Mesendoderm (in vitro differentiated cells): ENCODE data around the gene FBXO9.

Experiments used
- DNase-seq: peaks from one replicate; pipeline ENCODE4 v3.0.0; 2013
- H2AK5ac ChIP-seq: 2 replicates; pipeline ENCODE4 v1.6.1; 2013; ENCODE audit warnings: low read length, inconsistent platforms
- H2BK120ac ChIP-seq: 2 replicates; pipeline ENCODE4 v1.6.1; 2013; ENCODE audit warnings: low read depth, mild to moderate bottlenecking, low read length, moderate library complexity, mixed read lengths
- H2BK15ac ChIP-seq: replicated peaks from 2 replicates; pipeline ENCODE4 v1.6.1; 2013; ENCODE audit warnings: low read depth, mild to moderate bottlenecking, moderate library complexity
- H2BK5ac ChIP-seq: 2 replicates; pipeline ENCODE4 v1.6.1; 2013; ENCODE audit warnings: low read length, inconsistent platforms
- H3K18ac ChIP-seq: 2 replicates; pipeline ENCODE4 v1.6.1; 2013; ENCODE audit warnings: mild to moderate bottlenecking, low read length, mixed read lengths
- H3K23ac ChIP-seq: one replicate; pipeline ENCODE4 v1.6.1; 2013; ENCODE audit warnings: low read length
- H3K27ac ChIP-seq: 2 replicates; pipeline ENCODE4 v1.5.1; 2013; ENCODE audit warnings: low read depth, mild to moderate bottlenecking, inconsistent platforms, low read length, moderate library complexity
- H3K27me3 ChIP-seq: 2 replicates; pipeline ENCODE4 v1.6.1; 2013; ENCODE audit warnings: low read length, control low read depth, mild to moderate bottlenecking, inconsistent platforms; ENCODE audit not compliant: insufficient read depth, poor library complexity
- H3K36me3 ChIP-seq: 2 replicates; pipeline ENCODE4 v1.6.1; 2013; ENCODE audit warnings: low read length, inconsistent platforms; ENCODE audit not compliant: control insufficient read depth, insufficient read depth
- H3K4ac ChIP-seq: one replicate; pipeline ENCODE4 v1.6.1; 2013; ENCODE audit warnings: low read depth, mild to moderate bottlenecking, low read length, moderate library complexity
- H3K4me1 ChIP-seq: 2 replicates; pipeline ENCODE4 v1.6.1; 2013; ENCODE audit warnings: low read depth, low read length, inconsistent platforms; ENCODE audit not compliant: control insufficient read depth
- H3K4me2 ChIP-seq: 2 replicates; pipeline ENCODE4 v1.6.1; 2013; ENCODE audit warnings: low read length
- H3K4me3 ChIP-seq: 2 replicates; pipeline ENCODE4 v1.5.1; 2013; ENCODE audit warnings: mild to moderate bottlenecking, low read length
- H3K56ac ChIP-seq: one replicate; pipeline ENCODE4 v1.6.1; 2013; ENCODE audit warnings: low read length
- H3K79me1 ChIP-seq: 2 replicates; pipeline ENCODE4 v1.6.1; 2013; ENCODE audit warnings: low read length, inconsistent platforms
- H3K79me2 ChIP-seq: 2 replicates; pipeline ENCODE4 v1.6.1; 2013; ENCODE audit warnings: mild to moderate bottlenecking, low read length; ENCODE audit not compliant: control insufficient read depth, insufficient read depth
- H3K9ac ChIP-seq: 2 replicates; pipeline ENCODE4 v1.6.1; 2013; ENCODE audit warnings: low read length, inconsistent platforms
- H4K5ac ChIP-seq: one replicate; pipeline ENCODE4 v1.6.1; 2013; ENCODE audit warnings: low read length
- H4K8ac ChIP-seq: one replicate; pipeline ENCODE4 v1.6.1; 2013; ENCODE audit warnings: low read depth, mild to moderate bottlenecking, control low read depth, low read length, moderate library complexity
- WGBS: extraction: QIAGEN DNeasy Blood & Tissue Kit; methylation state at CpG from one replicate; pipeline ENCODE4 v1.1.7; 2013; ENCODE audit warnings: low lambda C conversion rate, missing lambda C conversion rate; ENCODE audit not compliant: insufficient coverage; ENCODE audit errors: extremely low coverage; 5-methylcytosine and 5-hydroxymethylcytosine counted together

FBXO9 gene

DNA sequence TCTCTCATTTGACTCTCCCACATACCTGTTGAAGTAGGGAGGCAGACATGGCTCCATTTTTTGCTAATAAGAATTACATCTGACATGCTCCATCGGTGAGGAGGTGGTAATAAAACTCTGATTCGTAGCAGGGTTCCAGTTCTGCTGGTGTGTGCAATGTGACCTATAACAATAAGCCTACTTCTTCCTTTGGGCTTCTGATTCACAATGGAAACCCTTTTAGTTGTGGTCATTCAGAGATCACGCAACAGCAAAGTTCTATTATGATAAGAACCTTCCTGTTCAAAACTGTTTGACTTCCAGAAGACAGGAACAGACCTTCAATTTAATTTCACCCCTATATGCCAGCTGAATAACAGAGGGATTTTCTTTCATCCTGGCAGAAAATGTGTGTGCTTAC, 38.7 kb upstream of the FBXO9 start:
- H3K4me3 ChIP-seq, result no peak overlapping the region
- H3K4me1 ChIP-seq, result no peaks in the 10 kb centered on the region
- H3K18ac ChIP-seq, result no peak overlapping the region
- H2BK5ac ChIP-seq, result no peak overlapping the region
- no peaks in the 10 kb centered on the region for H3K79me1 ChIP-seq
- H3K9ac ChIP-seq, result no peak overlapping the region
- no peak overlapping the region for H3K56ac ChIP-seq
- no peak overlapping the region for H4K8ac ChIP-seq
- H2BK15ac ChIP-seq, result no peak overlapping the region
- H3K36me3 ChIP-seq, result no peaks in the 10 kb centered on the region
- H3K27me3 ChIP-seq, result no peaks in the 10 kb centered on the region
- no peak overlapping the region for H3K23ac ChIP-seq
- H4K5ac ChIP-seq, result no peak overlapping the region
- H3K27ac ChIP-seq, result no peak overlapping the region
- H2AK5ac ChIP-seq, result no peak overlapping the region
- DNase-seq, result no peak
- no peak overlapping the region for H2BK120ac ChIP-seq
- no peaks in the 10 kb centered on the region for H3K79me2 ChIP-seq
- no peak overlapping the region for H3K4ac ChIP-seq
- no CpG with 5 or more reads among the region's 3 CpGs for WGBS
- H3K4me2 ChIP-seq, result no peak overlapping the region

- Histone ChIP-seq H3K56ac (no peak overlapping the region), H3K27ac (no peak overlapping the region), H2BK120ac (no peak overlapping the region), H3K79me2 (no peaks in the 10 kb centered on the region), H3K4me2 (no peak overlapping the region), H3K4me1 (no peaks in the 10 kb centered on the region), H3K23ac (no peak overlapping the region), H4K8ac (no peak overlapping the region), H3K4me3 (no peak overlapping the region), H4K5ac (no peak overlapping the region), H3K36me3 (no peaks in the 10 kb centered on the region), H2BK5ac (no peak overlapping the region), H3K4ac (no peak overlapping the region), H2AK5ac (no peak overlapping the region), H3K9ac (no peak overlapping the region), H2BK15ac (no peak overlapping the region), H3K18ac (no peak overlapping the region), H3K27me3 (no peaks in the 10 kb centered on the region), H3K79me1 (no peaks in the 10 kb centered on the region)
- no CpG with 5 or more reads among the region's 5 CpGs for WGBS
- no peak for DNase-seq
Observed at GRCh38 chr6:53027131-53027718, 38.0 kb upstream of the FBXO9 start.

- H2BK15ac ChIP-seq, result no peak overlapping the region
- H3K36me3 ChIP-seq, result no peaks in the 10 kb centered on the region
- H3K4ac ChIP-seq, result no peak overlapping the region
- H3K4me2 ChIP-seq, result no peak overlapping the region
- H3K4me1 ChIP-seq, result no peaks in the 10 kb centered on the region
- no peak overlapping the region for H3K9ac ChIP-seq
- H3K27me3 ChIP-seq, result no peaks in the 10 kb centered on the region
- no peak overlapping the region for H3K4me3 ChIP-seq
- no peak overlapping the region for H3K27ac ChIP-seq
- H4K5ac ChIP-seq, result no peak overlapping the region
- no peak overlapping the region for H2AK5ac ChIP-seq
- H2BK5ac ChIP-seq, result no peak overlapping the region
- no peak overlapping the region for H3K18ac ChIP-seq
- H3K23ac ChIP-seq, result no peak overlapping the region
- WGBS, result no CpG with 5 or more reads among the region's 1 CpG
- H4K8ac ChIP-seq, result no peak overlapping the region
- no peaks in the 10 kb centered on the region for H3K79me1 ChIP-seq
- no peak overlapping the region for H3K56ac ChIP-seq
- H3K79me2 ChIP-seq, result no peaks in the 10 kb centered on the region
- no peak for DNase-seq
- no peak overlapping the region for H2BK120ac ChIP-seq
Observed at GRCh38 chr6:53028467-53028866, 36.7 kb upstream of the FBXO9 start.

- H3K27me3 ChIP-seq, result no peaks in the 10 kb centered on the region
- no peak overlapping the region for H2BK120ac ChIP-seq
- H2BK15ac ChIP-seq, result no peak overlapping the region
- H3K4me1 ChIP-seq, result no peaks in the 10 kb centered on the region
- no peak overlapping the region for H2BK5ac ChIP-seq
- no peak overlapping the region for H4K5ac ChIP-seq
- no peak overlapping the region for H3K18ac ChIP-seq
- DNase-seq, result no peak
- H3K79me2 ChIP-seq, result no peaks in the 10 kb centered on the region
- H3K79me1 ChIP-seq, result no peaks in the 10 kb centered on the region
- no peak overlapping the region for H3K4ac ChIP-seq
- H3K36me3 ChIP-seq, result no peaks in the 10 kb centered on the region
- H3K4me3 ChIP-seq, result no peak overlapping the region
- no peak overlapping the region for H3K23ac ChIP-seq
- H3K9ac ChIP-seq, result no peak overlapping the region
- H3K4me2 ChIP-seq, result no peak overlapping the region
- H3K56ac ChIP-seq, result no peak overlapping the region
- H3K27ac ChIP-seq, result no peak overlapping the region
- no peak overlapping the region for H2AK5ac ChIP-seq
- no peak overlapping the region for H4K8ac ChIP-seq
Observed at GRCh38 chr6:53029257-53029656, 35.9 kb upstream of the FBXO9 start.

DNA sequence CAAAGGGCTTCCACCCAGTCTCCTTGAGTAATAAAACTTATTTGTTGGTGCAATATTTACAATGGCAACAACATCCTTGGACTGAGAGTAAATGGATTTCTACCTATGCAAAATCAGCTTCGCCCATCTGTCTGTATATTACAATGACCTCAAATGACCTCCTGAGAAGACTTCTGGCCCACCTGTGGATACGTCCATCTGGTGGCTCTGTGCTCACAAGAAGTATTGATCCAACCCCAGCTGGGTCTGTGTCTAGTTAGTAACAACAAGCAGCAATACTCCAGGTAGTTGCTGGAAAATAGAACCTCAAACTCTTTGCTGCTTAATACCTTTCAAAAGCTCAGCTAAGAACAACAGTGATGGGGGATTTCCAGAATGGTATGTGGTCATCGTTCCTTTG, 35.4 kb upstream of the FBXO9 start:
- Histone ChIP-seq H3K4me2 (no peak overlapping the region), H4K5ac (no peak overlapping the region), H3K27me3 (no peaks in the 10 kb centered on the region), H3K23ac (no peak overlapping the region), H3K4me3 (no peak overlapping the region), H3K79me2 (no peaks in the 10 kb centered on the region), H3K27ac (no peak overlapping the region), H3K4ac (no peak overlapping the region), H2AK5ac (no peak overlapping the region), H2BK15ac (no peak overlapping the region), H3K9ac (no peak overlapping the region), H3K79me1 (no peaks in the 10 kb centered on the region), H3K36me3 (no peaks in the 10 kb centered on the region), H4K8ac (no peak overlapping the region), H3K56ac (no peak overlapping the region), H2BK5ac (no peak overlapping the region), H3K4me1 (no peaks in the 10 kb centered on the region), H3K18ac (no peak overlapping the region), H2BK120ac (no peak overlapping the region)
- WGBS, result no CpG with 5 or more reads among the region's 3 CpGs
- no peak for DNase-seq

- no peak overlapping the region for H3K4me2 ChIP-seq
- H3K4me3 ChIP-seq, result no peak overlapping the region
- H3K4ac ChIP-seq, result no peak overlapping the region
- H3K56ac ChIP-seq, result no peak overlapping the region
- H2BK15ac ChIP-seq, result no peak overlapping the region
- no peaks in the 10 kb centered on the region for H3K4me1 ChIP-seq
- H2BK120ac ChIP-seq, result no peak overlapping the region
- no peak overlapping the region for H3K18ac ChIP-seq
- H3K27ac ChIP-seq, result no peak overlapping the region
- WGBS, result no CpG with 5 or more reads among the region's 4 CpGs
- H3K9ac ChIP-seq, result no peak overlapping the region
- H3K36me3 ChIP-seq, result no peaks in the 10 kb centered on the region
- H3K79me2 ChIP-seq, result no peaks in the 10 kb centered on the region
- no peak overlapping the region for H4K5ac ChIP-seq
- H3K27me3 ChIP-seq, result no peaks in the 10 kb centered on the region
- H2AK5ac ChIP-seq, result no peak overlapping the region
- H2BK5ac ChIP-seq, result no peak overlapping the region
- no peak overlapping the region for H3K23ac ChIP-seq
- H3K79me1 ChIP-seq, result no peaks in the 10 kb centered on the region
- DNase-seq, result no peak
- no peak overlapping the region for H4K8ac ChIP-seq
Observed at GRCh38 chr6:53031281-53031680, 33.9 kb upstream of the FBXO9 start.
